ENCODE results near the gene YARS1.

- TF ChIP-seq CTCF (conservative IDR thresholded peaks at IDR 0.05; ENCODE audit: low read depth, low read length): no peak
- TF ChIP-seq EZH2 (IDR thresholded peaks at IDR 0.05; ENCODE audit: borderline replicate concordance, low read depth, low read length, poor library complexity, severe bottlenecking): no peak
These were observed 44.7 kb downstream of the YARS1 start for GRCh38 chr1:32772281-32773017.

Data from A673 (cell line).